NCI-H510A treated with DMSO at 0.1 percent for 48 hours (cell line): Measurements from ENCODE around the gene MSI2.
A peak's percentile ranks its signal among the peaks of the same experiment; 100 is the strongest.

ENCODE experiments used
- DNase-seq: peaks from one replicate; lab custom pipeline; 2025; lab: John Stamatoyannopoulos, UW

MSI2 gene

DNA sequence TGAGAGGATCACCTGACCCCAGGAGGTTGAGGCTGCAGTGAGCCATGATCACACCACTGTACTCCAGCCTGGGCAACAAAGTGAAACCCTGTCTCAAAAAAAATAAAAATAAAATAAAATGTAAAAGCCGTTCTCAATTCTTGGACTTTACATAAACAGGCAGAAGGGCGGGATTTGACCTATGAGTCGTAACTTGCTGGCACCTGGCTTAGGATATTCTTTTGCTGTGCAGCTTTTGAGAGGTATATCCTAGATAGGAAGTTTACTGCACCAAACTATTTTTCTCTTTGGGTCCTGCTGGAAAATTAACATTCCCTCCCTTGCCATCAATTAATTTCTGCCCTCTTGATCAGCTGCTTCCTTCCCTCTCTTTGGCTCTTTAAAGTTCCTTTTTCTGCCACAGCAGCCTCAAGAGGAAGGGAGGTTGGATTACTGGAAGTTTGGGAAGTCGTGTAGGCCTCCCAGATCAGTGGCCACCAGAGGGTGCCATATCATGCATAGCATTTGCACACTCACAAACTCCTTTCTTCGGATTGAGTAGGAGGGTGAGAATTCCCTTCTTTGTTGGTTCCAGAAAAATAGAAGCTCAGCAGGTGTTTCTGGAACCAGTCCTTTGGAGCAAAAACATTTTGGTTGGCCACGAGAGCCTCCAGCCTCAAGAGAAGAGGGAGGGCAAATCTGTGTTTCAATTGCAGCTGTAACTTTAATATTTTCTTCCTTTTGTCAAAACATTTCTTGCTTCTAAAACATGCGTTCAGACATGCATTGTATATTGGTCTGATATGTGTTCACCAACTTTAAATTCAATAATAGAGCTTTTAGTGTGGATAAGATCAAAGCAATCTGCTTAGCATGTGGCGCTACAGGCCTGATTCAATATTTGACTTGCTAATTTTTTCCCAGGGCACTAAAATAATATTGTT, 341.5 kb downstream of the MSI2 start:
- peak; percentile 79 for DNase-seq

DNA sequence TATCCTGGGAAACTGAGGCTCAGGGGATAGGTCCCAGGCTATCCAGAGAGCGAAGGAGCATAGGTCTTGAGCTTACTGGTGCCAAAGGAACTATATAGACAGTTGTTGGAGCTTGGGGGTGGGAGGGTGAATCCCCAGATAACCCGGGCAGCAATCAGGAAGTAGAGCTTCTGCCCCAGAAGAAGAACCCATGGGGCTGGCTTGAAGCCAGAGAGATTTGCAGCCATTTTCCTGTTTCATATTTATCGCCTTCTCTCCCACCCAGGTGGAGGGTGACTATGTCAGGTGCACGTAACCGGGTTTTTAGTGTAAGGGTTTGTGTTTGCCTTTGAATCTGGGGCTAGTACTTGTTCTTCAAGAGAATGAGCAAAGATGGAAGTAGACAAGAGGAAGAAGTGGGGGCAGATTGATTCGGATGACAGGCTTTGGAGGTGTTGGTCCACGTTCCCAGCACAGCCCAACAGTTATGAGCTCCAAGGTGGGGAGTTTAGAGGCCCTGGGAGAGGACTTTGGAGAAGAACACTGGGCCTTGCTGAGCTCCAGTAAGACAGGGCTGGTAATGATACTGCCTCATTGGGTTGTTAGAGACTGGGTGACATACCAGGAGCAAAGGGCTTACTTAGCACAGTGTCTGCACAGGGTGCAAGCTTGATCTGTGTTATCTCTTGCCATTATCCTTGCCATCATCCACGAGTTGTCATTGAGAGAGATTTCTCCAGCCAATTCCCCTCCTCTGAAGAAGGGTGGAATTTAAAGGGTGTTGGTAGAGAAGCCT, 343.1 kb downstream of the MSI2 start:
- no peak for DNase-seq

DNA sequence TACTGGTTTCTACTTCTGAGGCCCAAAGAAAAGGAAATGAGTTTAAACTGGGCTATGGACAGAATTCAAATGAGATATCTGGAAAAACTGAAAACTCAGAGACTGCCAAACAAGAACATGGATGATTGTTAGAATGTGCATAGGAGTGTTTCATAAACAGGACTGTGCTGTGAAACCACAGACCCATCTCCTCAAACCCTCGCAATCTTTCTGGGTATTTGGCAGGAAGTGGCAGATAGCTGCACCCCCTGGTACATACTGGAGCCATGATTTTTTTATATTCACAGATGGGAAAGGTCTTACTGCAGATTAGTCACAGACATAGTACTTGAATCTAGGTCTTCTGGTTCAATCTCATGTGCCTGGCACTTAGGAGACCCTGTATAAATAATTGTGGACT, 343.8 kb downstream of the MSI2 start:
- no peak for DNase-seq

DNA sequence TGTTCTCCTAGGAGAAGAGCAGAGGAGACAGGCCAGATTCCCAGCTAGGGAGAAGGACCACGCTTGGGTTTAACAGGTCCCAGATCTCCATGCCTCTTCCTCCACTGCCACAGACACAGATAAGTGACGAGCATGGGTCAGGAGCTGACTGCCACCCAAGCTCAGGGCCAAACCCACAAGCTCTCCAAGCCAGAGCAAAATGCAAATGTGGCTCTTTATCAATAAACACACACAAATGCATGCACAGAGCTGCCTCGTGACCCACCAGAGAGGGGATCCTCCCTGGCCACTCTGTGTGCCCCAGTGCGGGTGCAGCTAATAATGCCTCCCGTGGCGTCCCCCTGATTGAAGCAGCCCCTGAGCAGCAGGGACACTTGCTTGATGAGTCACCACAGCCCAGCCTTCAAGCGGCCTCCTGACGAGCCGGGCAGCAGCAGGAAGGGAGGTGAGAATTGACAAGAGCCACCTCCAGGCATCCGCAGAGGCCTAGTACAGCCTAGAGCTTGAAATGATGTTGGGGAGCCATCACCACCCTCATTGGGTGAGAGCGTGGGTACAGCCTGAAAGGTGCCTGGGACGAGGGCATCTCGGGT, 344.9 kb downstream of the MSI2 start:
- no peak for DNase-seq

DNA sequence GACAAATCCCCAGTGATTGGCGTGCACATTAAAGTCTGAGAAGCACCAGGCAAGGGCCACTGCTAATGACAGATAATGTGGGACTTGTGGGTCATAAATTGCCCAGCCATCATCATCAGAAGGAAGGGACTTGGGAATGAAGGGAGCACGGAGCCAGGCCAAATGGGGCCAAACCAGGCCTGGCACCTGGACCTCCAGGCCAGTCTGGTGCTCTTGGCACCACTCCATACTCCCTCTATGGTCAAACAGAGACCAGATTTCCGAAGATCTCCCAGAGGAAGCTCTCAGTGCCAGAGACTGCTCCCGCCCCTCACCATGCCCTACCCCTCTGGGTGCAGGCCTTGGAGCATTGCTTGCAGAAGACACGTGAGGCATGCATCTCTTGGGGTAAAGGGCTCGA, 346.6 kb downstream of the MSI2 start:
- DNase-seq, result no peak

DNA sequence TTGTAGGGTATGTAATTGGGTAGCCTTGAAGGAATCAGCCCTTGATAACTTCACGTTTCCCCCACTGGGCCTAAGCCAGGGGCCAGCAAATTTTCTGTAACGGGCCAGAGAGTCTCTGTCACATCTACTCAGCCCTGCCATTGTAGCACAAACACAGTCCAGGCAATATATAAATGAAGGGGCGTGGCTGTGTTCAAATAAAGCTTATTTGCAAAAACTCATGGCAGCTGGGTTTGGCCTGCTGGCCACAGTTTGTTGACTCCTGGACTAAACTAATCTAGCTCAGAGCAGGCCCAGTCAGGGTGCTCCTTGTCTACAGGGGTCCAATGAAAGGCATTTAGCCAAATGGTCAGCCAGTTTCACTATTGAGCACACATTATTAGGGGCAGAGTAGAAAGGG, 347.2 kb downstream of the MSI2 start:
- DNase-seq, result no peak

DNA sequence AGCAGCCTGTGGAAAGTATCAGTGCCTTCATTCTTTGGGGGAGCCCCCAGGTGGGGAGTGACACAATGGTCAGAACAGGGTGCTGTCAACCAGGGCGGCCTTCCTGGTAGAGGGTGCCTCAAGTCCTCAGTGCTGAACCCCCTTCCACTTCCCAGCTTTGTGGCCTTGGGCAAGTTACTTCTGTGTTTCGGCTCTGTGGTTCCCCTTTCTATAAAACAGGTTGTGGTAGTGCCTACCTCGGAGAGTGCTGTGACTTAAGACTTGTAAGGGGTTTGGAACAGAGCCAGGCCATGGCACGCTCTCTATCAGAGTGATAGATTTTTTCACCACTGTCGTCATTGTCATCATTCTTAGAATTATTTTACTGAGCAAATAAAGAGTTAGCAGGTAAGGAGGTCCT, 347.7 kb downstream of the MSI2 start:
- DNase-seq, result peak; percentile 73

DNA sequence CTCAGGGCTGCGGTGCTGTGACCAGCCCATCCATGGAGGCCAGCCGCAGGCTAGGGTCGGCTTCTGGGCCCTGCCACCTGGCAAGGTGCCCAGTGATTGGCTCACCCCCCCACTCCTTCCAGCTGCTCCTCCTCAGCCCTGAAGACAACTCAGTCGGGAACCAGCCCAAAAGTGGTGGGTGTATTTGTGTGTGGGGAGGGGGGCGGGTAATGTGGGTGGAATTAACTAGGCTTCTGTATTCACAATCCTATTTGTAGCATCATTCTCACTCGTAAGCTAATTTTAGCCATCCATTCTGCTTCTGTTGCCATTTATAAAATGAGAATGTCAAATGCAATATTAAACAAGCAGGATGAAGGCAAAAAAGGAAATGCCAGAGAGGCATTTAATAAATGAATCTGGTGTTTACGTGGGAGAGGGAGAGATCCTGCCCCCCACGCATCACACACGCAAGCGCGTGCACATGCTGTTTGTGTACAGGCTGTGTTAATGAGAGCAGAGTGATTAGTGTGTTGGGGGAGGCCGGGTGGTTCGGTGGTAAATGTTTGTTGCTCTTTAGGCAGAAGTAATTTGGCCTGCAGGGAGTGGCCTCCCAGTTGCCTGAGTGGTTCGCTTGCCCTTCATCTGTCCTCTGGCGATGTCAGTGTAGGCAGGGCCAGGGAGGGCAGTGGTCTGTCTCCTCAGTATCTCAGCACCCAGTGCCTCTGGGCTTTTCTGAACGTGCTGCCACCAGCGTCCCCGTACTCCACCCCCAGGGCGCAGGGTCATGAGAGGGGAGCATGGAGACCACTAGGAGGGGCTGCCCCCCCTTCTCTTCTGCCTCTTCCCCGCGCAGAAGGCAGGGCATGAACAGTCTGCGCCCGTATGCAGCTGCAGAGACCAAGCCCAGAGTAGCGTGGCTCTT, 348.7 kb downstream of the MSI2 start:
- peak; percentile 84 for DNase-seq

DNA sequence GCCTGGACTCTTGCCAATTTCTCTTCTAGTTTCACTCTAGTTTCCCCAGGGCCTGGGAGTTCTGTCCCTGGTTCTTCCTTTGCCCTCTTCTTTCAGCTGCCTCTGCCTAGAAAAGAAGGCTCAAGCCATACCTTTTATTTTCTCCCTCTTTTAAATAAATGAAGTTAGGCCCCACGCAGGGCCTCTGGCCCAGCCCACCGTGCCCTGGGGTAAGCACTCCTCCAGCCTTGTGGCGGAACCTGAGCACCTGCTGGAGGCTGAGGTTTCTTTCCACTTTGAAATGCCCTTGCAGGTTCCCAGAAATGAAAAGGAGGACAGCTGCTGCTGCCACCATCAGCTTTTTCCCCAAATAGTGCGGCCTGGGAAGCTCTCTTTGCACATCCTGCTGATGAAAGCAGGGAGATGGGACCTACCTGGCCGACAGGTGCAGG, 349.4 kb downstream of the MSI2 start:
- DNase-seq, result peak; percentile 95

DNA sequence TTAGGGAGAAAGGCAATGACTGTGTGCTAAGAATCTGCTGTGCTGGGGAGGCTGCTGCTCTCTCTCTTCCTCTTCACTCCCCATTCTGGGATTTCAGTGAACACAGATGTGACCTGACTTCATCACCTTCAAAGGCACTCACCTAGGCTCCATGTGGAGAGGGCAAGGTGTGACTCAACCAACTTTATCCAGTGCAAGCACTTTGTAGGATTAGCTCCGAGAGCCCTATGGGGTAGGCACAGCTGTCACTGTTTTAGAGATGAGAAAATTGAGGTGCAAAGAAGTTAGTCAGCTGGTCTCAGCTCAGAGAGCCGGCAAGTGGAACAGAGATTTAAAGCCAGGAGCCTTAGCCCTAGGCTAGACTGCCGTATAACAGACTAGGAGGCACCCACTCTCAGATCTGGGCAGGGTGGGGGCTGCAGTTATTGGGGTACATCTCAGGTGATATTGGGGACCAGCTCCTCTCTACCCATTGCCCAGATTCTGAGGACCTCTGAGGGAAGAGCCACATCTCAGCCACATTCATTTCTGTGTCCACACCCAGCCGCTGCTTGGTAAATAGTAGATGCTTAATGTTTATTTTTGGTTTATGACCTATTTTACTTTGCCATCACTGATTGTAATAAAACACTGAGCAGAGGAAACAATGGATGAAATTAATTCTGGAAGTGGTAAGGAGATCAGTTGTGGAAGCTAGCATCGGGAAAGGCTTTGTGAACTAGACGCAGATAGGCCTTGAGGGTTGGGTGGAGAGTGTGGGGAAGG, 350.0 kb downstream of the MSI2 start:
- DNase-seq, result no peak

DNA sequence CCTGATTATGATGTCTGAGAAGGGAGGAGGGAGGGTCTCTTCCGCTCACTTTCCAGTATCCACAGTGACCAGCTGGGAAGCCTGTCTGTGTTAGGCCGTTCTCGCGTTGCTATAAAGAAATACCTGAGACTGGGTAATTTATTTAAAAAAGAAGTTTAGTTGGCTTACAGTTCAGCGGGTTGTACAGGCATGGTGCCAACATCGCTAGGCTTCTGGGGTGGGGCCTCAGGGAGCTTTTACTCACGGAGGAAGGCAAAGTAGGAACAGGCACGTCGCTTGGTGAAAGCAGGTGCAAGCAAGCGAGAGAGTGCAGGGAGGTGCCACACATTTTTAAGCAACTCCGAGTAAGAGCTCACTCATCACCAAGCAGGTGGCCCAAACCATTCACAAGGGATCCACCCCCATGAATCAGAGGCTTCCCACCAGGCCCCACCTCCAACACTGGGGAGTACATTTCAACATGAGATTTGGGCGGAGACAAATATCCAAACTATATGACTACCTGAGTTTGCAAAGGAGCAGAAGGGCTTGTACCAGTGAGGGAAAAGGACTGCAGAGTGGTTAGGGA, 351.3 kb downstream of the MSI2 start:
- DNase-seq, result peak; percentile 74

DNA sequence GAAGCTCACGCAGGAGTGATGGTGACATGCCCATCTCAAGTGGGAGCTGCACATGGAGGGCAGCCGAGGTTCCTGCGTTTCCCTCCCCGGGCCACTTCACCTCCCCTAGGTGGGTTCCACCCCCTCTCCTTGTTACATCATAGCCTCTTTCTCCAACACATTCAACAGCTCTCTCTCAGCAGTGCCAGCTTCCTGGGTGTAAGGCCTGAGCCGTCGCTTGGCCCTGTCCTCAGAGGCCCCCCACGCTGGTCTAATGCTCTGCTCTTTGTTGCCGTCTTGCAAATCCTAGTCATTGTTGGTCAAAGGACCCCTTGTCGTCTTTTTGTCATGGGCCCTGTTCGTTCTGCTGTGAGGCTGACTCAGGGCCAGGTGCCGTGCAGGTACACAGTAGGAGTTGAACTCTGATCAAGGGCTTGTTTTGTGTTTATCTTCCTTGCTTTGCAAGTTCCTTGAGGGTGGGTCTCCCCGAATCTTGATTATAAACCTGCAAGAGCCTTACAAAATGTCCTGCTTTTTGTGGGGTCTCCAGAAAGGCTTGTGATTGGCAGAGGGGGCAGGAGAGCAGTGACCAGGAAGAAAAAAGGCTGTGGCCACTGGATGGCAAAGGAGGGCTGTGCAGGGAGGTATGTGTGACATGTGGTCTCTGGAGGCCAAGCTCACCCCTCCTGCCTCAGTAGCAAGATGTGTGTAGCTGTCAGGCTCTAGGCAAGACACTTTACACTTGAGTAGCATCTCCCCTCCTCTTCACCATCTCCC, 352.2 kb downstream of the MSI2 start:
- no peak for DNase-seq

DNA sequence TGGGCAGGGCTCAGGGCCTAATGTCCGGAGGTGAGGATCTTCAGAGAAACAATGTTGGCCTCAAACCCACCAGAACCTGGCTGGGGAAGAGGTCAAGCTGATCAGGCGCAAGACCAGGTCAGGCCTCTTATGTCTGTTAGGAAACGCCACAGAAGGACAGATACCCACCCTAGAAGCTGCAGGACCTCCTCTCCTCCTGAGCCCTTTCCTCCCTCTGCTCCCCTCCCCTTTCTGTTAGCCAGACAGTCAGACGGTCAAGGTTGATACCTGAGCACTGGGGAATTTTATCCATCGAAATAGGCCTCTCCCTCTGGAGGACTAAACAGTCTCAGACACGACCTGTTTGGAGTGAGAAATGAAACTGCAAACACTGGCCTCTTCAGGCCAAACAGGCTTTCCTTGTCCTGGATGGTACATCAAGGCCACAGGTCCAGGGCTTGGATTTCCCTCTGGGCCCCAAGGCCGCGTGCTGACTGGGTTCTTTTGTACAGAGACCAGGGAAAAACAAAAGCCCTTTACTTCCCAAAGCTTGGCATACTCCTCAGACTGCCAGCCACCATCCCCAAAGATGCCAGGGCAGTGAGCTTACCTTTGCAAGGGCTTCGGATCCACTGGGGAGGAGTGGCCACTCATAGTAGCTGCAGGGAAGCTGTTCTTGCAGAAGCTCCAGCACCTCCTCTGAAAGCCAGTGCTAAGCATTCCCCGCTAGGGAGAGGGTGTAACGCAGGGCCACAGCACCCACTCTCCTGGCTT, 353.0 kb downstream of the MSI2 start:
- DNase-seq, result peak; percentile 28

DNA sequence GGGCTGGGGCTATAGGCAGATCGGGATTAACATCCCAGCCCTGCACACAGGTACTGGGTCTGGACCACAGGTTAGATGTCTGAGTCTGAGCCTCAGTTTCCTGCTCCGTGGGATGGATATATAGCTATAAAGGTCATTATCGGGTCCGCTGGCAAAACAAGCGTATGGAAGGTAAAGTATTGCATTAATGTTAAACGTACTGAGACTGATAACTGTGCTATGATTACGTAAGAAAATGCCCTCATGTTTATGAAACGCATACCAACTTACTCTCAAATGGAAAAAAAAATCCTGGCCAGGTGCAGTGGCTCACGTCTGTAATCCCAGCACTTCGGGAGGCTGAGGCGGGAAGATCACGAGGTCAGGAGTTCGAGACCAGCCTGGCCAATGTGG, 353.6 kb downstream of the MSI2 start:
- no peak for DNase-seq

DNA sequence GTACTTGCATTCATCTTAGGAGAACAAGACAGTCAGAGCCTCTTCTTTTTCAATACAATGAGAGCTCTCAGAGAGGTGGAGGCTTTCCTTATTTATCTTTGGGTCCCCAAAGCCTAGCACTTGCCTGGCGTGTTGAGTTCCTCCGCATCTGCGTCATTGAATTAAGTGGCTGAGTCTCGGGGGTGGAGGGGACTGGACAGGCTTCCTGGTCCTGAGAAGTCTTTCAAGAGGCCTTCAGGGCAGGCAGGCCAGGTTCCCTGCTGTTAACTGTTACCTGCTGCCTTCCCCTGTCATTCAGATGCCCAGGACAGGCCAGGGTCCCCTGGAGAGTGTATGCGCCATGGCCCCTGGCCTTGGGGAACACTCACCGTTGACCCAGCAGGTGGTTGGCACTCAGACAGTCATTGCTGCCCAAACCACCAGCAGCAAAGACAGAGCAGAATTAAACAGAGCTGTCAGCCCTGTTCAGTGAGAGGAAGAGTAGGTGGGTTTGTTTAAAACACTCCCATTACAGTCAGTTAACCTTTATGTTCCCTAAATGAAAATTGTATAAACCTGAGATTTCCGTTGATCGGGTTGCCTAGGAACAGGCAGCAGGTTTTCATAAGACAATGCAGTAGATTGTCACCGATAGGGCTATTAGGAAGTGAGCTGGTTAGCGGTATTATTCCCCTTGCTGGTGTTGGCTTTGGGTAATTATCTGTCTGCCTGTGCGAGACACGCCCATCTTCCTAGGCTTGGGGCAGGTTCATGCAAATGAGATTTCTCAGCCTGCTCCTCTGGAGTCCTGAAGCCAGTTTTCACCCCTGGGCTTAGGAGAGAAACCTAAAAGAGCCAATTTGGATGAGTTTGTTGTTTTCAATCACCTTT, 356.1 kb downstream of the MSI2 start:
- peak; percentile 66 for DNase-seq

DNA sequence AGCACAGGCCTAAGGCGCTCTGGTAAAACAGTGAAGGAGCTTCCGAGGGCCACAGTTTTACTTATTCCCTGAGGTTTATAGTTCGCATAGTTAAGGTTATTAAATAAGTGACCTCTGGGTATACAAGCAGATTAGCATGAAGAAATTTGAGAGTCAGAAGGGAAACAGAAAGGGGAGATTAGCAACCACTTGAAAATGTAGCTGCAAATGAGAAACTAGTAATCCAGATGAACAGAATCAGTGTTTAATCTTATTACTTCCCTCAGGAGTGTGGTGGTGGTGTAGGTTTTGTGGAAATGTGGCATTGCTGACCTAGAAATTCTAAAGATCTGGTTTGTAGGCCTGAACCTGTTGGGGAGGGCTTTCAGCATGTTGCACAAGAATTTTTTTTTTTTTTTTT, 358.4 kb downstream of the MSI2 start:
- DNase-seq, result no peak

DNA sequence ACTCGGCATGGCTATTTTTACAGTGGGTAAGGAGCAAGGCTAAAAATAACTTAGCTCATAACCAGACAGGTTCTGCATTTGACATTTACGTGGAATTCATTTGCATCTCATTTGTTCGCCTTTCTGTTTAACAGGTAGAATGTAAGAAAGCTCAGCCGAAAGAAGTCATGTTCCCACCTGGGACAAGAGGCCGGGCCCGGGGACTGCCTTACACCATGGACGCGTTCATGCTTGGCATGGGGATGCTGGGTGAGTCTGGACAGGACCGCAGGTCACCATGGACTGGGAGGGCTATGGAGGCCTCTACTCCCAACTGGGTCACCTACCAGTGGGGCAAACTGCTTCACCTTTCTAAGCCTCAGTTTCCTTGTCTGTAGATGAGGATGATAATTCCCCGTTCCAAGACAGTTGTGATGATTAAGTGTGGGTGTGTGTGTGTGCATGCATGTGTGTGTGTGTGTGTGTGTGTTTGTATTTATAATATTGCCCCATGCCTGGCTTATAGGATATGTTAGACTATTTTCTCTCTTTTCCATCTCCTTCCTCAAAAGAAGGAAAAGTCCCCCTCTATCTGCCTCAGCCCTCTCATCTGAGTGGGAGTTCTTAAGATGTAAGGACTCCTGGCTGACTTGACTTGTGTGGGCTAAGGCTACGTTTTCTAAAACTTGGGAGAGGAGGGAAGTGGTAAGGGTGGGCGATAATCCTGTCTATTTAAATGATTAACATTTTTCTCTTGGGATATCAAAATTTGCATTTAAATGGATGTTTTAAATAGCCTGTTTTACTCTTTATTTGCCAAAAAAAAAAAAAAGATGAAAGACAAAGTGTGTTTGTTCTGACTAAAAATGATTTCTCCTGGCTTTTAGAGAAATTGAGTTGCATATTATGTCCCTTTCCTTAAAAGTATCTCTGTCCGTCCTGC, 359.8 kb downstream of the MSI2 start:
- DNase-seq, result no peak
